IPS-15b (cell line): ENCODE data around the gene TXK.
"Not testable (repeated sequence)": the region's sequence is repeated elsewhere in the genome, so short reads cannot be mapped to it uniquely, and the experiment has no call there.

Experiments used
- H3K27me3 ChIP-seq: one replicate; pipeline ENCODE4 v1.6.1; 2013; ENCODE audit warnings: low read length; ENCODE audit not compliant: control insufficient read depth, insufficient read depth
- H3K36me3 ChIP-seq: one replicate; pipeline ENCODE4 v1.6.1; 2013; ENCODE audit warnings: low read length; ENCODE audit not compliant: control insufficient read depth, insufficient read depth
- H3K4me1 ChIP-seq: one replicate; pipeline ENCODE4 v1.6.1; 2013; ENCODE audit warnings: mild to moderate bottlenecking, low read length; ENCODE audit not compliant: control insufficient read depth, insufficient read depth
- H3K4me3 ChIP-seq: one replicate; pipeline ENCODE4 v1.5.1; 2013; ENCODE audit warnings: low read depth, low read length
- H3K9ac ChIP-seq: one replicate; pipeline ENCODE4 v1.6.1; 2013; ENCODE audit warnings: low read depth, mild to moderate bottlenecking, low read length
- H3K9me3 ChIP-seq: one replicate; pipeline ENCODE4 v1.6.1; 2013; ENCODE audit warnings: mild to moderate bottlenecking, low read length; ENCODE audit not compliant: control insufficient read depth, insufficient read depth

Gene TXK

GRCh38 chr4:48134081-48134480, at the start of gene TXK:
Gene TXK, minus strand, starts transcription at chr4:48134250. Its CDS starts 80 bp downstream, at chr4:48134170.
- no peak within 1 kb of the TSS for H3K9ac ChIP-seq
- no peaks in the 10 kb centered on the region for H3K27me3 ChIP-seq
- H3K36me3 ChIP-seq: no peaks in the 10 kb centered on the region
- H3K4me3 ChIP-seq: no peak within 1 kb of the TSS
- peaks cover 3% of the 10 kb centered on the region for H3K4me1 ChIP-seq
- no peaks in the 10 kb centered on the region for H3K9me3 ChIP-seq

- H3K27me3 ChIP-seq: no peaks in the 10 kb centered on the region
- no peak overlapping the region for H3K4me3 ChIP-seq
- no peak overlapping the region for H3K9ac ChIP-seq
- H3K36me3 ChIP-seq: no peaks in the 10 kb centered on the region
- H3K9me3 ChIP-seq: no peaks in the 10 kb centered on the region
- peaks cover 1% of the 10 kb centered on the region for H3K4me1 ChIP-seq
Observed at GRCh38 chr4:48180234-48180633, 46.2 kb upstream of the TXK start.

- Histone ChIP-seq H3K9me3 (no peaks in the 10 kb centered on the region), H3K27me3 (no peaks in the 10 kb centered on the region), H3K9ac (no peak overlapping the region), H3K4me3 (no peak overlapping the region), H3K4me1 (peaks cover 3% of the 10 kb centered on the region), H3K36me3 (no peaks in the 10 kb centered on the region)
Observed at GRCh38 chr4:48178931-48179330, 44.9 kb upstream of the TXK start.

GRCh38 chr4:48175806-48176205, 41.8 kb upstream of the TXK start:
- no peak overlapping the region for H3K9ac ChIP-seq
- H3K27me3 ChIP-seq: no peaks in the 10 kb centered on the region
- peaks cover 3% of the 10 kb centered on the region for H3K4me1 ChIP-seq
- no peaks in the 10 kb centered on the region for H3K36me3 ChIP-seq
- no peak overlapping the region for H3K4me3 ChIP-seq
- no peaks in the 10 kb centered on the region for H3K9me3 ChIP-seq

GRCh38 chr4:48175328-48175727, 41.3 kb upstream of the TXK start:
- Histone ChIP-seq H3K36me3 (no peaks in the 10 kb centered on the region), H3K4me3 (no peak overlapping the region), H3K9me3 (no peaks in the 10 kb centered on the region), H3K27me3 (no peaks in the 10 kb centered on the region), H3K4me1 (peaks cover 3% of the 10 kb centered on the region), H3K9ac (no peak overlapping the region)

- H3K4me3 ChIP-seq: no peak overlapping the region
- no peaks in the 10 kb centered on the region for H3K9me3 ChIP-seq
- no peak overlapping the region for H3K9ac ChIP-seq
- H3K36me3 ChIP-seq: no peaks in the 10 kb centered on the region
- no peaks in the 10 kb centered on the region for H3K27me3 ChIP-seq
- peaks cover 3% of the 10 kb centered on the region for H3K4me1 ChIP-seq
Observed at GRCh38 chr4:48173056-48173991, 39.3 kb upstream of the TXK start.

- Histone ChIP-seq H3K9ac (no peak overlapping the region), H3K4me1 (peaks cover 3% of the 10 kb centered on the region), H3K4me3 (no peak overlapping the region), H3K36me3 (no peaks in the 10 kb centered on the region), H3K27me3 (no peaks in the 10 kb centered on the region), H3K9me3 (no peaks in the 10 kb centered on the region)
Observed at GRCh38 chr4:48172651-48173050, 38.6 kb upstream of the TXK start.

- Histone ChIP-seq H3K27me3 (no peaks in the 10 kb centered on the region), H3K4me1 (no peaks in the 10 kb centered on the region), H3K4me3 (no peak overlapping the region), H3K36me3 (no peaks in the 10 kb centered on the region), H3K9me3 (no peaks in the 10 kb centered on the region), H3K9ac (no peak overlapping the region)
Observed at GRCh38 chr4:48169636-48170035, 35.6 kb upstream of the TXK start.

GRCh38 chr4:48167538-48168263, 33.7 kb upstream of the TXK start:
- no peak overlapping the region for H3K9ac ChIP-seq
- H3K9me3 ChIP-seq: no peaks in the 10 kb centered on the region
- H3K4me3 ChIP-seq: no peak overlapping the region
- H3K4me1 ChIP-seq: no peaks in the 10 kb centered on the region
- H3K27me3 ChIP-seq: no peaks in the 10 kb centered on the region
- no peaks in the 10 kb centered on the region for H3K36me3 ChIP-seq

- not testable (repeated sequence) for H3K4me1 ChIP-seq, H3K9me3 ChIP-seq, H3K9ac ChIP-seq, H3K36me3 ChIP-seq, H3K27me3 ChIP-seq, H3K4me3 ChIP-seq
Observed at GRCh38 chr4:48164561-48164960, 30.5 kb upstream of the TXK start.

GRCh38 chr4:48163746-48164145, 29.7 kb upstream of the TXK start:
- Histone ChIP-seq H3K27me3 (no peaks in the 10 kb centered on the region), H3K4me1 (no peaks in the 10 kb centered on the region), H3K36me3 (no peaks in the 10 kb centered on the region), H3K4me3 (no peak overlapping the region), H3K9me3 (no peaks in the 10 kb centered on the region), H3K9ac (no peak overlapping the region)

GRCh38 chr4:48162162-48162561, 28.1 kb upstream of the TXK start:
- Histone ChIP-seq H3K4me3 (no peak overlapping the region), H3K4me1 (no peaks in the 10 kb centered on the region), H3K9me3 (no peaks in the 10 kb centered on the region), H3K27me3 (no peaks in the 10 kb centered on the region), H3K9ac (no peak overlapping the region), H3K36me3 (no peaks in the 10 kb centered on the region)
